ENCODE data around the gene SSTR1. TPM values are rescaled to one million over a fixed set of nuclear protein-coding genes. Genes with fewer than 3 reads are reported as not detected.

Gene SSTR1
- total RNA-seq, 1 donor from 2014 or later, result 4.4 TPM

DNA sequence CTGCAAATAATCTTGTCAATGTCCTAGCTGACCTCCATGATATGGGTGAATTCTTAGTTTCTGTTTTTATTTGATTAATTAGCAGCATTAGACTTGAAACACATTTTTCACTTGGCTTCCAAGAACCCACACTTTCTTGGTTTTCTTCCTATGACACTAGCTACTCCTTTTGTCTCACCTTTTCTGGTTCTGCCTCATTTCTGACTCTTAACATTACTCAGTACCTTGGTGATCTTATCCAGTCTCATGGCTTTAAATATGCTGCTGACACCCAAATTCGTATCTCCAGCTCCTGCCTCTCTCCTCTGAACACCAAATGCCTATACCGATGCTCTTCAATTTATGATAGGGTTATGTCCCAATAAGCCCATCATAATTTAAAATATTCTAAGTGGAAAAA lies 32.0 kb upstream of the SSTR1 start:
- H3K9me3 Mint-ChIP-seq (ENCODE audit: low read depth), result peaks cover 28% of the 10 kb centered on the region
- no peak overlapping the region for H3K27ac Mint-ChIP-seq
- no peaks in the 10 kb centered on the region for H3K27me3 Mint-ChIP-seq
- TF ChIP-seq CTCF (IDR thresholded peaks at IDR 0.05; ENCODE audit: unreplicated experiment), result no peak
- H3K4me1 Mint-ChIP-seq (ENCODE audit: low read depth), result peaks cover 6% of the 10 kb centered on the region
- DNase-seq (ENCODE audit: low spot score, unreplicated experiment), result no peak
- no peak overlapping the region for H3K4me3 Mint-ChIP-seq (ENCODE audit: low read depth)
- H3K36me3 Mint-ChIP-seq (ENCODE audit: insufficient read depth), result peaks cover 1% of the 10 kb centered on the region

GRCh38 chr14:38176379-38176778 lies 31.3 kb upstream of the SSTR1 start:
- no peak overlapping the region for H3K27ac Mint-ChIP-seq
- peaks cover 6% of the 10 kb centered on the region for H3K4me1 Mint-ChIP-seq (ENCODE audit: low read depth)
- no peak for DNase-seq (ENCODE audit: low spot score, unreplicated experiment)
- peaks cover 27% of the 10 kb centered on the region for H3K9me3 Mint-ChIP-seq (ENCODE audit: low read depth)
- H3K4me3 Mint-ChIP-seq (ENCODE audit: low read depth), result no peak overlapping the region
- no peaks in the 10 kb centered on the region for H3K27me3 Mint-ChIP-seq
- H3K36me3 Mint-ChIP-seq (ENCODE audit: insufficient read depth), result peaks cover 1% of the 10 kb centered on the region
- no peak for TF ChIP-seq CTCF (IDR thresholded peaks at IDR 0.05; ENCODE audit: unreplicated experiment)

GRCh38 chr14:38184132-38184531 lies 23.6 kb upstream of the SSTR1 start:
- H3K27ac Mint-ChIP-seq, result peak overlapping the region; percentile 8
- no peaks in the 10 kb centered on the region for H3K36me3 Mint-ChIP-seq (ENCODE audit: insufficient read depth)
- H3K9me3 Mint-ChIP-seq (ENCODE audit: low read depth), result peaks cover 11% of the 10 kb centered on the region
- DNase-seq (ENCODE audit: low spot score, unreplicated experiment), result no peak
- peaks cover 26% of the 10 kb centered on the region for H3K4me1 Mint-ChIP-seq (ENCODE audit: low read depth)
- H3K27me3 Mint-ChIP-seq, result peaks cover 7% of the 10 kb centered on the region
- H3K4me3 Mint-ChIP-seq (ENCODE audit: low read depth), result no peak overlapping the region
- TF ChIP-seq CTCF (IDR thresholded peaks at IDR 0.05; ENCODE audit: unreplicated experiment), result no peak

GRCh38 chr14:38185671-38186070 lies 22.0 kb upstream of the SSTR1 start:
- no peak for DNase-seq (ENCODE audit: low spot score, unreplicated experiment)
- Mint-ChIP-seq H3K9me3 (ENCODE audit: low read depth) (peaks cover 3% of the 10 kb centered on the region), H3K4me3 (ENCODE audit: low read depth) (no peak overlapping the region), H3K4me1 (ENCODE audit: low read depth) (peaks cover 26% of the 10 kb centered on the region), H3K27me3 (peaks cover 18% of the 10 kb centered on the region), H3K36me3 (ENCODE audit: insufficient read depth) (no peaks in the 10 kb centered on the region), H3K27ac (no peak overlapping the region)
- no peak for TF ChIP-seq CTCF (IDR thresholded peaks at IDR 0.05; ENCODE audit: unreplicated experiment)

DNA sequence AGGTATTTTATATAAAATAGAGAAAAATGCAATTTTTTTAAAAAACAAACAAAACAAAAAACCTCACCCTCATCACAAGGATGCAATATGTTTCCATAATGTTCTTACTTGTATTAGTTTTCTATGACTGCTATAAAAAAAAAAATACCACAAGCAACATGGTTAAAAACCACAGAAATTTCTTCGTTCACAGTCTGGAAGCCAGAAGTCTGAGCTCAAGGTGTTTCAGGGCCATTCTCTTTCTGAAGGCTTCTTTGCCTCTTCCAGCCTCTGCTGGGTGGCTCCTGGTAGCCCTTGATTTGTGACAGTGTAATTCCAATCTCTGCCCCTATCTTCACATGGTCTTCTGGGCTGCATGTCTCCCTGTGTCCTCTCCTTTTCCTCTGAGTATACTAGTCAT lies 21.5 kb upstream of the SSTR1 start:
- no peaks in the 10 kb centered on the region for H3K36me3 Mint-ChIP-seq (ENCODE audit: insufficient read depth)
- H3K4me1 Mint-ChIP-seq (ENCODE audit: low read depth), result peaks cover 26% of the 10 kb centered on the region
- H3K27ac Mint-ChIP-seq, result no peak overlapping the region
- peaks cover 24% of the 10 kb centered on the region for H3K27me3 Mint-ChIP-seq
- H3K9me3 Mint-ChIP-seq (ENCODE audit: low read depth), result peaks cover 3% of the 10 kb centered on the region
- no peak for TF ChIP-seq CTCF (IDR thresholded peaks at IDR 0.05; ENCODE audit: unreplicated experiment)
- H3K4me3 Mint-ChIP-seq (ENCODE audit: low read depth), result no peak overlapping the region
- DNase-seq (ENCODE audit: low spot score, unreplicated experiment), result no peak

Data from progenitor cell of endocrine pancreas (in vitro differentiated cells).